Natural killer cell (primary cell): ENCODE data around the gene DDX31. TPM values are rescaled to one million over a fixed set of nuclear protein-coding genes. Genes with fewer than 3 reads are reported as not detected.

Source experiments
- ATAC-seq, 3 donors: fragments of 150-1000 bp in 2 of 3; fragments of 200-7000 bp in 1 of 3; cut with Tn5 transposase; 1 replicate in 1 of 3; 2 replicates in 2 of 3; pipeline ENCODE4 v1.10.0; 2021; ENCODE audit warnings: mild to moderate bottlenecking in 2 of 3, moderate library complexity in 2 of 3
- DNase-seq, 2 donors: peaks; one replicate each; pipeline versions ENCODE4 v3.0.0 to v3.0.0-alpha.2; 2013 to 2021; ENCODE audit warnings: mixed read lengths in 1 of 2
- H3K27ac ChIP-seq: one replicate; pipeline ENCODE4 v1.5.1; 2013; ENCODE audit warnings: mild to moderate bottlenecking, low read length
- H3K27me3 ChIP-seq: one replicate; pipeline ENCODE4 v1.6.1; 2013; ENCODE audit warnings: low read length; ENCODE audit not compliant: control insufficient read depth, insufficient read depth
- H3K36me3 ChIP-seq: one replicate; pipeline ENCODE4 v1.6.1; 2013; ENCODE audit warnings: low read length; ENCODE audit not compliant: control insufficient read depth, insufficient read depth
- H3K4me1 ChIP-seq: one replicate; pipeline ENCODE4 v1.6.1; 2013; ENCODE audit warnings: low read length; ENCODE audit not compliant: control insufficient read depth, insufficient read depth
- H3K4me3 ChIP-seq: one replicate; pipeline ENCODE4 v1.5.1; 2013; ENCODE audit warnings: low read length
- H3K9me3 ChIP-seq: one replicate; pipeline ENCODE4 v1.6.1; 2013; ENCODE audit warnings: low read length; ENCODE audit not compliant: control insufficient read depth, insufficient read depth
- H3K27ac Mint-ChIP-seq, 2 donors: one replicate each; pipeline ENCODE4 v1.8.0; 2022; ENCODE audit warnings: mild to moderate bottlenecking in 2 of 2, mixed read lengths in 2 of 2, moderate library complexity in 1 of 2
- H3K27me3 Mint-ChIP-seq, 2 donors: one replicate each; pipeline ENCODE4 v1.8.0; 2022; ENCODE audit warnings: low read depth in 2 of 2, mixed read lengths in 2 of 2
- H3K36me3 Mint-ChIP-seq: one replicate; pipeline ENCODE4 v1.8.0; 2022; ENCODE audit warnings: mixed read lengths
- H3K4me1 Mint-ChIP-seq, 2 donors: one replicate each; pipeline ENCODE4 v1.8.0; 2022; ENCODE audit warnings: mixed read lengths in 2 of 2
- H3K4me3 Mint-ChIP-seq: one replicate; pipeline ENCODE4 v1.8.0; 2022; ENCODE audit warnings: mild to moderate bottlenecking, moderate library complexity, mixed read lengths
- H3K9me3 Mint-ChIP-seq, 2 donors: one replicate each; pipeline ENCODE4 v1.8.0; 2022; ENCODE audit warnings: mixed read lengths in 2 of 2
- WGBS: methylation state at CpG from one replicate; pipeline ENCODE4 v1.1.7; 2013; ENCODE audit warnings: missing lambda C conversion rate; ENCODE audit not compliant: insufficient coverage; 5-methylcytosine and 5-hydroxymethylcytosine counted together
- intact Hi-C: fragments of 100-400 bp; cut with micrococcal nuclease; formaldehyde crosslinking; loops from one replicate; pipeline ENCODE4 v1.14.2; 2022
- total RNA-seq, 4 donors: library from RNA; stranded (reverse); fragments of 120-200 nt in 1 of 4; gene quantifications; one replicate each; pipeline versions ENCODE4 v1.2.3 to v1.2.4, GENCODE V29; 2013 to 2022
- TF ChIP-seq, protein P1 (sequence below): fragments of 200-600 bp; IDR thresholded peaks from one replicate; pipeline ENCODE4 v1.8.0; 2022; ENCODE audit warnings: antibody characterized with exemption

The DDX31 gene
- total RNA-seq, 3 donors from 2014 or later (not counting 1 experiment from before 2014, with no cell fraction given): 6.5 to 12.2 (median 11.5) TPM

DNA sequence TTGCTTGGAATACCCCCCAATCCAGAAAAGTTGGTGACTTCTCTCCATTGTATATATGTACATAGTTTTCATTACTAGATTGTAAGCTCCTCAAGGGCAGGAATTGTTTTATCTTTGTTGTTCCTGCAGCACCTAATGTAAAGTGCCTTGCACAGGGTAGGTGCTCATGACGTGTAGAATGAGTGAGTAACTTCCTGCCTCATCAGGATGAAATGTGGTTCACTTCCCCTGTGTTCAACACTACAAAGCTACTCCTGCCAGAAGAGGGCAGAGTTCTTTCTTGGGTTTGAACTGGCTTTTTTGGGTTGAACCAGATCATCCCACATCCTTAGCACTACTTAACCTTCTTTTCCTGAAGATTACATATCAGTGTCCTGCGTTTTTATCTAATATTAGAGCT lies 24.4 kb upstream of the DDX31 start:
- no peak overlapping the region for H3K4me3 Mint-ChIP-seq
- H3K9me3 ChIP-seq: peaks cover 5% of the 10 kb centered on the region
- peaks cover 4 to 8% of the 10 kb centered on the region in 2 donors for H3K4me1 Mint-ChIP-seq
- H3K27ac ChIP-seq: no peak overlapping the region
- peaks cover 30% of the 10 kb centered on the region for H3K36me3 Mint-ChIP-seq
- intact Hi-C loops: no loop called here
- peak overlapping the region in 1 of 2 donors; percentile 69 for H3K27ac Mint-ChIP-seq
- peak in 2 of 3 donors; percentile 81 to 89 for ATAC-seq
- no peaks in the 10 kb centered on the region for H3K27me3 ChIP-seq
- H3K9me3 Mint-ChIP-seq: peaks cover 5 to 10% of the 10 kb centered on the region in 2 donors
- 13% methylated on average over 1 of the region's 2 CpGs for WGBS
- no peaks in the 10 kb centered on the region for H3K4me1 ChIP-seq
- no peak overlapping the region for H3K4me3 ChIP-seq
- peak in 1 of 2 donors; percentile 57 for DNase-seq
- H3K36me3 ChIP-seq: peaks cover 19% of the 10 kb centered on the region
- TF ChIP-seq, protein P1, sequence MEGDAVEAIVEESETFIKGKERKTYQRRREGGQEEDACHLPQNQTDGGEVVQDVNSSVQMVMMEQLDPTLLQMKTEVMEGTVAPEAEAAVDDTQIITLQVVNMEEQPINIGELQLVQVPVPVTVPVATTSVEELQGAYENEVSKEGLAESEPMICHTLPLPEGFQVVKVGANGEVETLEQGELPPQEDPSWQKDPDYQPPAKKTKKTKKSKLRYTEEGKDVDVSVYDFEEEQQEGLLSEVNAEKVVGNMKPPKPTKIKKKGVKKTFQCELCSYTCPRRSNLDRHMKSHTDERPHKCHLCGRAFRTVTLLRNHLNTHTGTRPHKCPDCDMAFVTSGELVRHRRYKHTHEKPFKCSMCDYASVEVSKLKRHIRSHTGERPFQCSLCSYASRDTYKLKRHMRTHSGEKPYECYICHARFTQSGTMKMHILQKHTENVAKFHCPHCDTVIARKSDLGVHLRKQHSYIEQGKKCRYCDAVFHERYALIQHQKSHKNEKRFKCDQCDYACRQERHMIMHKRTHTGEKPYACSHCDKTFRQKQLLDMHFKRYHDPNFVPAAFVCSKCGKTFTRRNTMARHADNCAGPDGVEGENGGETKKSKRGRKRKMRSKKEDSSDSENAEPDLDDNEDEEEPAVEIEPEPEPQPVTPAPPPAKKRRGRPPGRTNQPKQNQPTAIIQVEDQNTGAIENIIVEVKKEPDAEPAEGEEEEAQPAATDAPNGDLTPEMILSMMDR: peak; percentile 33
- H3K27me3 Mint-ChIP-seq: peaks cover 0 to 12% of the 10 kb centered on the region in 2 donors

DNA sequence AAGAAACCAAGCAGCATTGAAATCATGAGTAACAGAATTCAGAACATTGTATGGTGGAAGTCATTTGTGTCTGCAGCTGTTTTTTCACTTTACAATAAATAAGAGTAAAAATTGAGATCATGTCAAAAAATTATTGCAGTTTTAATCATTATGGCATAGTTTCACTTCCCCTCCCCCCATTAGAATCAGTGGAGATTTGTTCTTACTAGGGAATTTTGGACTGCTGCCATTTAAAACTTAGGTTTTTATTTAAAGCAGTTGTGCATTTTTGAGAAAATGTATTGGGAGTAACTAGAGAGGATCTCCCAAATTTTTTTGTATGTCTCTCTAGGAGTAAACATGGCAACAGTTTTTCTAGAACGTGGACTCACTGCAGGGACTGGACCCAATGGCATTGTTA lies 20.9 kb upstream of the DDX31 start:
- Histone ChIP-seq H3K36me3 (peaks cover 51% of the 10 kb centered on the region), H3K27me3 (no peaks in the 10 kb centered on the region), H3K4me1 (no peaks in the 10 kb centered on the region), H3K4me3 (no peak overlapping the region), H3K9me3 (no peaks in the 10 kb centered on the region), H3K27ac (no peak overlapping the region)
- DNase-seq (no peak), ATAC-seq (no peak)
- Mint-ChIP-seq H3K4me3 (no peak overlapping the region), H3K4me1 (peaks cover 4 to 8% of the 10 kb centered on the region in 2 donors), H3K9me3 (no peaks in the 10 kb centered on the region), H3K36me3 (peaks cover 11% of the 10 kb centered on the region), H3K27ac (no peak overlapping the region), H3K27me3 (no peaks in the 10 kb centered on the region)
- TF ChIP-seq, protein P1: no peak
- 86% methylated on average over 1 of the region's 1 CpG for WGBS
- intact Hi-C loops: no loop called here

DNA sequence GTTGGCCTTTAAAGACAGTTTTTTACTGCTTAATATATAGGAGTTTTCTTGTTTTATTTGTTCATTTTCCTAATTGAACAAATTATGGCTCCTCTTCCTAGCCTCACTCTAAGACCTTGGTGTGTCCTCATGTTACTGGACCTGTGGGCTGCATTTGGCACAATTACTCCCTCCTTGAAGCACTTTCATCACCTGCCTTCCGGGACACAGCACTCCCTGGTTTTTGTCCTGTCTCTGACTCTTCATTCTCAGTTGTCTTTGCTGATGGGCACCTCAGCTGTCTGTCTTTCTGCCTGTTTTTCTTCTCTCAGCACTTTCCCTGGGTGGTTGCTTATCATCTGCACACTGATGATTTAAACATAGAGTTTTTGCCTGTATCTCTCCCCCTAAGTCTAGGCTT lies 14.1 kb upstream of the DDX31 start:
- Mint-ChIP-seq H3K27ac (no peak overlapping the region), H3K4me1 (peaks cover 10 to 12% of the 10 kb centered on the region in 2 donors), H3K9me3 (no peaks in the 10 kb centered on the region), H3K4me3 (no peak overlapping the region), H3K27me3 (no peaks in the 10 kb centered on the region), H3K36me3 (peaks cover 20% of the 10 kb centered on the region)
- ATAC-seq (no peak), DNase-seq (no peak)
- no peak overlapping the region for H3K4me3 ChIP-seq
- WGBS: 94% methylated on average over 1 of the region's 1 CpG
- intact Hi-C loops: no loop called here
- H3K27ac ChIP-seq: no peak overlapping the region
- no peaks in the 10 kb centered on the region for H3K9me3 ChIP-seq
- TF ChIP-seq, protein P1: no peak
- no peaks in the 10 kb centered on the region for H3K27me3 ChIP-seq
- peaks cover 63% of the 10 kb centered on the region for H3K36me3 ChIP-seq
- H3K4me1 ChIP-seq: no peaks in the 10 kb centered on the region

DNA sequence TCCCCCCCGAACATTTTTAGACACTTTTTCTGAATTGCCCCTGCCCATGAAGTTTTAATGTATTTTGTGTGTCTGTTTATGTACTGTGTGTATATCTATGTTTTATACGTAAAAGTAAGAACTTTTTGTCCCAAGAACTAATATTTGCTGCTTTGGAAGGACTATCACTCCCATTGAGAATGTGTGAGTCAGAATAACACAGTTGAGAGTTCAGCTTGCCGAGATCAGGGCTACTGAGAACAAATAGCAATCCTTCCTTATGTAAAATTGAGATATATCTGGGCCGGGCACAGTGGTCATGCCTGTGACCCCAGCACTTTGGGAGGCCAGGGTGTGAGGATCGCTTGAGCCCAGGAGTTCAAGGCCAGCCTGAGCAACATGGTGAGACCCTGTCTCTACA lies 11.8 kb upstream of the DDX31 start:
- Histone ChIP-seq H3K27me3 (no peaks in the 10 kb centered on the region), H3K4me1 (no peaks in the 10 kb centered on the region), H3K9me3 (no peaks in the 10 kb centered on the region), H3K36me3 (peaks cover 54% of the 10 kb centered on the region), H3K27ac (no peak overlapping the region), H3K4me3 (no peak overlapping the region)
- 91% methylated on average over 4 of the region's 5 CpGs for WGBS
- no peak overlapping the region for H3K27ac Mint-ChIP-seq
- no peak for DNase-seq
- H3K27me3 Mint-ChIP-seq: no peaks in the 10 kb centered on the region
- H3K4me1 Mint-ChIP-seq: peaks cover 12 to 20% of the 10 kb centered on the region in 2 donors
- no peaks in the 10 kb centered on the region for H3K9me3 Mint-ChIP-seq
- no peak overlapping the region for H3K4me3 Mint-ChIP-seq
- intact Hi-C loops: no loop called here
- peaks cover 11% of the 10 kb centered on the region for H3K36me3 Mint-ChIP-seq
- ATAC-seq: no peak
- TF ChIP-seq, protein P1: no peak
